Choroid plexus epithelial cell (primary cell): ENCODE results near the gene TAX1BP1.

Experiments used
- DNase-seq: peaks from one replicate; pipeline ENCODE4 v3.0.0-alpha.2; 2010; ENCODE audit warnings: low read depth
- H3K4me3 ChIP-seq: 2 replicates; pipeline ENCODE4 v1.5.1; 2011; ENCODE audit warnings: low read depth, mild to moderate bottlenecking, control low read depth, low read length, moderate library complexity
- TF ChIP-seq, protein P1 (sequence below): conservative IDR thresholded peaks from 2 replicates; pipeline ENCODE4 v1.5.1; 2011; ENCODE audit warnings: low read depth, mild to moderate bottlenecking, control low read depth, inconsistent platforms, low read length, moderate library complexity

TAX1BP1 gene

DNA sequence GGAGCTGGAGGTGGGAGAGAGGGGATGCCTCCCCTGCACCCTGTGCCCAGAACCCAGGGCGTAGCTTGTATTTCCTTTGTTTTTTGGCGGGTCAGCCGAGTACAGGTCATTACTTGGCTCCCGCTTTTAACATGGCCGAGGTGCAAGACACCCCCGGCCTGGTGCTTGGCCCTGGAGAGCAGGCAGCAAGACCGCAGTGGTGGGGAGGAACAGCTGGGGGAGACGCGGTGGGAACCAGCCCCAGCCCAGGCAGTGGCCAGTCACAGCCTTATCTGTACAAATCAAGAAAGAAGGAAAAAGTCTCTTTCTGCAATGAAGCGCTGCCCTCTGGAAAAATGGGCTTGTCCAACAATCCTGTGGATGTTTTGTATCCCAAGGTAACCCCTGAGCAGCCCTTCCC is 99.1 kb downstream of the TAX1BP1 start:
- TF ChIP-seq, protein P1, sequence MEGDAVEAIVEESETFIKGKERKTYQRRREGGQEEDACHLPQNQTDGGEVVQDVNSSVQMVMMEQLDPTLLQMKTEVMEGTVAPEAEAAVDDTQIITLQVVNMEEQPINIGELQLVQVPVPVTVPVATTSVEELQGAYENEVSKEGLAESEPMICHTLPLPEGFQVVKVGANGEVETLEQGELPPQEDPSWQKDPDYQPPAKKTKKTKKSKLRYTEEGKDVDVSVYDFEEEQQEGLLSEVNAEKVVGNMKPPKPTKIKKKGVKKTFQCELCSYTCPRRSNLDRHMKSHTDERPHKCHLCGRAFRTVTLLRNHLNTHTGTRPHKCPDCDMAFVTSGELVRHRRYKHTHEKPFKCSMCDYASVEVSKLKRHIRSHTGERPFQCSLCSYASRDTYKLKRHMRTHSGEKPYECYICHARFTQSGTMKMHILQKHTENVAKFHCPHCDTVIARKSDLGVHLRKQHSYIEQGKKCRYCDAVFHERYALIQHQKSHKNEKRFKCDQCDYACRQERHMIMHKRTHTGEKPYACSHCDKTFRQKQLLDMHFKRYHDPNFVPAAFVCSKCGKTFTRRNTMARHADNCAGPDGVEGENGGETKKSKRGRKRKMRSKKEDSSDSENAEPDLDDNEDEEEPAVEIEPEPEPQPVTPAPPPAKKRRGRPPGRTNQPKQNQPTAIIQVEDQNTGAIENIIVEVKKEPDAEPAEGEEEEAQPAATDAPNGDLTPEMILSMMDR = no peak
- no peak overlapping the region for H3K4me3 ChIP-seq
- no peak for DNase-seq

DNA sequence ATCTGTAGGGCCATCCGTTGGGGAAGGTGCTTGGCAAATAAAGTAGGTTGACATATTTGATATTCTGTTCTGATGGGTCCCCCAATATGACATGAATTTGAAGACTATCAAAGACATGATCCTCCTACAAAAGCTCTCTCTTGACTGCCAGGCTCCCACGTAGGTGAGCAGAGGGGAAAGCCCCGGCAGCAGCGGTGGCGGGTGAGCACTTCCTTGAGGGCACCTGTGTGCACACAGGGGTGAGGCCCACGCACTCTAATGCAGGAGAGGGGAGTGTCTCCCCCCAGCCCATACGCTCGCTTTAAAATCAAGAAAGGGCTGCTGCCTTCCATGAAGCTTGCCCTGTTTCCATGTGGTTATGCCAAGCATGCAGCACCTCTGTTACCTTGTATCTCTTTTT is 100.4 kb downstream of the TAX1BP1 start:
- TF ChIP-seq, protein P1 = no peak
- DNase-seq = no peak
- H3K4me3 ChIP-seq = no peak overlapping the region

DNA sequence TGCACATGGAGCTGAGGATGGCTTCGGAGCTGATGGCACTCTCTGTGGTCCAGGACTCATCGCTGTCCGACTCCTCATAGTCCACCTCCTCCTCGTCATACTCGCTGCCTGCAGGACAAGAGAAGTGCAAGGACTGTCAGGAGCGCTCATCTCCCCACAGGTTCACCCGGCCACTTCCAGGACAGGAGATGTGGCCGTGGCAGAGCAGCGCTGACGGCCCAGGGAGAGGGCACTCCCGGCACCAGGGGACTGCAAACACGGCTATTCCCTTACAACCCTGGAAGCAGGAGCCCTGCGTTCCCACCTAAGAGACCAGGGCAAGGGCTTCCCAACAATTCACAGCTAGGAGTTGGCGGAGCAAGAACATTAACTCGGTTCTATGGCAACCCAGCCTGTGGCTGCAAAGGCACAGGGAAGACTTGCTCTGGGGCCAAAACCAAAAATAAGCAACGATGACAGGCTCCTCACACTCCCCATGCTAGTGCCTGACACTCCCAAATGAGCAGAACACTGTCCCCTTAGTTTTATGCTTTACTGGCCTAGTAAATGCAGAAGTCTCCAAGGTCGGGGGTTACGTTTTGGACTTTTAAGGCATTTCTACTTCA is 100.9 kb downstream of the TAX1BP1 start:
- TF ChIP-seq, protein P1 = no peak
- DNase-seq = no peak
- no peak overlapping the region for H3K4me3 ChIP-seq

DNA sequence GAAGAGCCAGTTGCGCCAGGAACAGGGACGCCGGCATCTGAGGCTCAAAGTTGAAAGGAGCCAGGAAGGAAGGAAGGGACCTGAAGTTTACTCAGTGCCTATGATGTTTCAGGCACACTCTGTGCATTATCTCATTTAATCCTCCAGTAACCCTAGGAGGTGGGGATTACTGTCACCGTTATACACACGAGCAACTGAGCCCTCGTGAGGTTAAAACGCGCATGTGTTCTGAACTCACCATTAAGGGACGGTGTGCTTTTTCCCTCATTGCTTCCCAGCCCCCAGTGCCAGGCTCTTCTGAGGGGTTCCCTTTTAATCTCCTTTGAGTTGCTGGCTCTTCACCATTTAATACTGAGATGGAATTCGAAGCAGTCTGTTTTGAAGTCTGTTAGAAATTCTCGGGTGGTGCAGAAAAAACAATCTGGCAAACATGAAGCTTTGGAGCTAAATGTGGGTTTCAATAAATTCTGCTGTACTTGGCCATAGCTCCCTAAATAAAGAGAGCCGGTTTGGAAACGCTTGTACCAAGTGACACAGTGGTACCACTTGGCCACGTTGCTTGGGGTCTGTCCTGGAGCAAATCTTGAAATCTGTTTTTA is 102.2 kb downstream of the TAX1BP1 start:
- TF ChIP-seq, protein P1 = peak; percentile 5
- peak; percentile 46 for DNase-seq
- peak overlapping the region; percentile 14 for H3K4me3 ChIP-seq

DNA sequence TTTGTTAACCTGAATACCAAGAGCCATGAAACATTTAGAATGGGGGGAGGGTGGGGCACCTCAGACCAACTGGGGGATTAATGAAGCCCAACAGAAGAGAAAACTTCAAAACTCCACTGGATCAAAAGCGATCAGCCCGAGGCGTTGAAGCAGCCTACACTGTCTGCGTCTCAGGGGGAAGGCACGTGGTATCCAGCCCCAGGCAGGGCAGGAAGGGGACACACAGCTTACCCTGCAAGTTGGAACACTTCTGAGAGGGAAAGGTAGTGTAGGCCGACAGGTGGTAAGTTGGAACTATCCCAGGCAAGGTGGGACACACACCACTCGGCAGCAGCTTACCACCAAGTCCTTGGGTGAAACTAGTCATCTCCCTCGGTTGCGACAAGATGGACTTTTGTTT is 102.9 kb downstream of the TAX1BP1 start:
- peak overlapping the region; percentile 14 for H3K4me3 ChIP-seq
- TF ChIP-seq, protein P1 = no peak
- DNase-seq = no peak

DNA sequence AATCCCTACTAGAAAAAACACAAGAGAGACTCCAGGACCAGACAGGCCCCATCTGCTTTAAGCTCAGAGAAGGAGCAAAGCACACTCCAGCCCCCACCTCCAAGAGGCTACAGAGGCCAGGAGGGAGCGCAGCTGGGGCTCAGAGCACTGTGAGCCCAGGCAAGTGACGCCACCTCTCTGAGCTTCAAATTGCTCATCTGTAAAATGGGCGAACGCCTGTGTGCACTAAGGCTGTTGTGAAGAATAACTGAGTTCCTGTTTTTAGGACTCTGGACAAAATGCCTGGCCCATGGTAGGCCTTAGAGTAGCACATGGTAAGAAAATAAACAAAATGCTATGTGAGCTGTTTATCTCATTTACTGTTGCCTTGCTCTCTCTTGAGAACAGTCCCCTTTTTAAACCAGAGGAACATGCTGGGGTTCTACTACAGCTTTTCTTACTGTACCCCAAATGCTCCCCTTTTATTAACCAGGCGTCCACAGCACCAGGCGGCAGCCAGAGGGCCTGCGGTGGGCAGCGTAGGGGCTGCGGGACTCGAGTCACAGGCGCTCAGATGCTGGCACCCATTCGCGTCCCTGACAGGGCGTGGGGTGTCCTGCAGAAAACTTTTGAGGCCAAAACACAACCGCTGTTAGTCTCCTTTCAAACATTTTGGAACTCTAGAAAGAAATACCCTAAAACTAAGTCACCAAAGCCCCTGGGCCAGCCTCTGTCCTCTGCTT is 103.8 kb downstream of the TAX1BP1 start:
- TF ChIP-seq, protein P1 = no peak
- no peak overlapping the region for H3K4me3 ChIP-seq
- no peak for DNase-seq
